Esophagus muscularis mucosa (tissue), 4 donors: ENCODE measurements around the gene CNIH3. TPM values are rescaled to one million over a fixed set of nuclear protein-coding genes. Genes with fewer than 3 reads are reported as not detected.

Source experiments
- DNase-seq: peaks from one replicate; pipeline ENCODE4 v3.0.0-alpha.2; 2017; ENCODE audit errors: extremely low spot score
- H3K27ac ChIP-seq, 4 donors: fragments of 200-600 bp; sonication (generic); replicated peaks in 1 of 4; 1 replicate in 3 of 4; 2 replicates in 1 of 4; pipeline ENCODE4 v1.5.1; 2016 to 2019; ENCODE audit warnings: mild to moderate bottlenecking in 1 of 4
- H3K27me3 ChIP-seq, 4 donors: fragments of 200-600 bp; sonication (generic); one replicate each; pipeline versions ENCODE4 v1.5.1 to v1.6.0; 2016 to 2019
- H3K36me3 ChIP-seq, 4 donors: fragments of 200-600 bp; sonication (generic); one replicate each; pipeline ENCODE4 v1.5.1; 2016 to 2019
- H3K4me1 ChIP-seq, 4 donors: fragments of 200-600 bp; sonication (generic); one replicate each; pipeline ENCODE4 v1.5.1; 2016 to 2019
- H3K4me3 ChIP-seq, 4 donors: fragments of 200-600 bp; sonication (generic); 1 replicate in 2 of 4; 2 replicates in 2 of 4; pipeline ENCODE4 v1.5.1; 2016 to 2019; ENCODE audit warnings: mild to moderate bottlenecking in 4 of 4, moderate library complexity in 1 of 4
- H3K9me3 ChIP-seq, 4 donors: fragments of 200-600 bp; sonication (generic); 1 replicate in 3 of 4; 2 replicates in 1 of 4; pipeline ENCODE4 v1.5.1; 2016 to 2019
- CTCF ChIP-seq, 3 experiments: fragments of 200-600 bp in 2 of 3; fragments of 450-650 bp in 1 of 3; sonication (generic) in 2 of 3; IDR thresholded peaks; one replicate each; pipeline ENCODE4 v1.5.1; 2017 to 2019; ENCODE audit warnings: antibody characterized with exemption in 3 of 3, mild to moderate bottlenecking in 2 of 3, moderate library complexity in 1 of 3
- EP300 ChIP-seq: sonication (generic); formaldehyde crosslinking; IDR thresholded peaks from one replicate; pipeline ENCODE4 v1.6.1; 2017; ENCODE audit warnings: antibody characterized with exemption
- POLR2A ChIP-seq: fragments of 450-650 bp; IDR thresholded peaks from one replicate; pipeline ENCODE4 v1.6.1; 2017; ENCODE audit warnings: antibody characterized with exemption, moderate library complexity, mild to moderate bottlenecking, low read depth
- POLR2AphosphoS5 ChIP-seq, 2 donors: sonication (generic); formaldehyde crosslinking; IDR thresholded peaks; one replicate each; pipeline ENCODE4 v1.6.1; 2017; ENCODE audit warnings: antibody characterized with exemption in 2 of 2
- WGBS: methylation state at CpG from one replicate; pipeline ENCODE4 v1.1.5; 2018; 5-methylcytosine and 5-hydroxymethylcytosine counted together
- intact Hi-C: fragments of 100-400 bp; cut with DNase I; formaldehyde crosslinking; loops from one replicate; pipeline ENCODE4 v1.15.1; 2023
- total RNA-seq, 4 donors: library from RNA; depleted of rRNA; stranded (reverse); fragments of >200 nt; gene quantifications; one replicate each; pipeline versions ENCODE4 v1.1.0 to v1.2.1, GENCODE V29; 2016

The CNIH3 gene
- total RNA-seq, 4 donors from 2014 or later, result 0.42 to 2.3 (median 1.3) TPM

GRCh38 chr1:224580006-224580405 is 36.1 kb upstream of the CNIH3 start:
- Histone ChIP-seq H3K27me3 (no peaks in the 10 kb centered on the region), H3K27ac (no peak overlapping the region), H3K9me3 (peaks cover 0 to 11% (median 6%) of the 10 kb centered on the region in 4 donors), H3K36me3 (no peaks in the 10 kb centered on the region), H3K4me1 (no peaks in the 10 kb centered on the region), H3K4me3 (no peak overlapping the region)
- intact Hi-C loops, result no loop called here
- TF ChIP-seq EP300 (no peak), POLR2A (no peak), POLR2AphosphoS5 (IDR thresholded peaks at IDR 0.05) (no peak), CTCF (IDR thresholded peaks at IDR 0.05) (no peak)
- DNase-seq, result peak; percentile 29
- 86% methylated on average over 3 of the region's 3 CpGs for WGBS

GRCh38 chr1:224582041-224582440 is 34.1 kb upstream of the CNIH3 start:
- Histone ChIP-seq H3K4me1 (no peaks in the 10 kb centered on the region), H3K27ac (no peak overlapping the region), H3K9me3 (peaks cover 0 to 2% (median 0%) of the 10 kb centered on the region in 4 donors), H3K36me3 (no peaks in the 10 kb centered on the region), H3K27me3 (no peaks in the 10 kb centered on the region), H3K4me3 (no peak overlapping the region)
- intact Hi-C loops, result no loop called here
- 38% methylated on average over 1 of the region's 1 CpG for WGBS
- peak; percentile 72 for DNase-seq
- TF ChIP-seq POLR2AphosphoS5 (IDR thresholded peaks at IDR 0.05) (no peak), EP300 (no peak), CTCF (IDR thresholded peaks at IDR 0.05) (no peak), POLR2A (no peak)

GRCh38 chr1:224583774-224584173 is 32.3 kb upstream of the CNIH3 start:
- H3K36me3 ChIP-seq, result no peaks in the 10 kb centered on the region
- H3K9me3 ChIP-seq, result no peaks in the 10 kb centered on the region
- TF ChIP-seq POLR2AphosphoS5 (IDR thresholded peaks at IDR 0.05) (no peak), CTCF (IDR thresholded peaks at IDR 0.05) (no peak), EP300 (no peak), POLR2A (no peak)
- DNase-seq, result peak; percentile 29
- H3K27me3 ChIP-seq, result no peaks in the 10 kb centered on the region
- WGBS, result 92% methylated on average over 3 of the region's 3 CpGs
- no peak overlapping the region for H3K4me3 ChIP-seq
- no peaks in the 10 kb centered on the region for H3K4me1 ChIP-seq
- intact Hi-C loops, result no loop called here
- H3K27ac ChIP-seq, result no peak overlapping the region

GRCh38 chr1:224585051-224585450 is 31.1 kb upstream of the CNIH3 start:
- Histone ChIP-seq H3K36me3 (no peaks in the 10 kb centered on the region), H3K4me3 (no peak overlapping the region), H3K9me3 (no peaks in the 10 kb centered on the region), H3K27me3 (no peaks in the 10 kb centered on the region), H3K4me1 (no peaks in the 10 kb centered on the region), H3K27ac (no peak overlapping the region)
- 89% methylated on average over 10 of the region's 10 CpGs for WGBS
- TF ChIP-seq EP300, result no peak
- TF ChIP-seq POLR2A, result no peak
- TF ChIP-seq POLR2AphosphoS5 (IDR thresholded peaks at IDR 0.05), result no peak
- TF ChIP-seq CTCF (IDR thresholded peaks at IDR 0.05), result no peak
- peak; percentile 64 for DNase-seq
- intact Hi-C loops, result no loop called here

GRCh38 chr1:224587051-224587450 is 29.1 kb upstream of the CNIH3 start:
- intact Hi-C loops, result no loop called here

More at GRCh38 chr1:224587051-224587450, 29.1 kb upstream of the CNIH3 start:
- Histone ChIP-seq H3K4me1 (no peaks in the 10 kb centered on the region), H3K27ac (no peak overlapping the region), H3K27me3 (no peaks in the 10 kb centered on the region), H3K9me3 (no peaks in the 10 kb centered on the region), H3K36me3 (no peaks in the 10 kb centered on the region), H3K4me3 (no peak overlapping the region)
- WGBS, result 92% methylated on average over 3 of the region's 3 CpGs
- TF ChIP-seq EP300, result no peak
- TF ChIP-seq CTCF (IDR thresholded peaks at IDR 0.05), result no peak
- TF ChIP-seq POLR2AphosphoS5 (IDR thresholded peaks at IDR 0.05), result no peak
- TF ChIP-seq POLR2A, result no peak
- peak; percentile 26 for DNase-seq
